Glutamatergic neuron (in vitro differentiated cells): ENCODE data around the gene CFLAR. TPM values are rescaled to one million over a fixed set of nuclear protein-coding genes. Genes with fewer than 3 reads are reported as not detected.
"Not testable (repeated sequence)": the region's sequence is repeated elsewhere in the genome, so short reads cannot be mapped to it uniquely, and the experiment has no call there.

Source experiments
- DNase-seq: peaks from one replicate; pipeline ENCODE4 v3.0.0; 2022
- H3K27ac Mint-ChIP-seq: one replicate; pipeline ENCODE4 v1.8.0; 2020; ENCODE audit warnings: mild to moderate bottlenecking, mixed read lengths, inconsistent platforms; ENCODE audit not compliant: unreplicated experiment
- H3K27me3 Mint-ChIP-seq: one replicate; pipeline ENCODE4 v1.8.0; 2020; ENCODE audit warnings: mild to moderate bottlenecking, moderate library complexity, mixed read lengths, inconsistent platforms; ENCODE audit not compliant: unreplicated experiment
- H3K36me3 Mint-ChIP-seq: one replicate; pipeline ENCODE4 v1.8.0; 2020; ENCODE audit warnings: mild to moderate bottlenecking, mixed read lengths, inconsistent platforms; ENCODE audit not compliant: unreplicated experiment
- H3K4me1 Mint-ChIP-seq: one replicate; pipeline ENCODE4 v1.8.0; 2020; ENCODE audit warnings: mild to moderate bottlenecking, low read depth, mixed read lengths, inconsistent platforms; ENCODE audit not compliant: unreplicated experiment
- H3K4me3 Mint-ChIP-seq: one replicate; pipeline ENCODE4 v1.8.0; 2020; ENCODE audit warnings: mild to moderate bottlenecking, mixed read lengths, inconsistent platforms; ENCODE audit not compliant: unreplicated experiment
- H3K9me3 Mint-ChIP-seq: one replicate; pipeline ENCODE4 v1.8.0; 2020; ENCODE audit warnings: mild to moderate bottlenecking, moderate library complexity, mixed read lengths, inconsistent platforms; ENCODE audit not compliant: unreplicated experiment
- total RNA-seq: library from RNA; stranded (reverse); fragmentation: NEBNext Ultra II Directional; extraction: Animal tissue kit (Norgen Biotek cat#: 25700); gene quantifications from one replicate; pipeline ENCODE4 v1.2.1, GENCODE V29; 2021; ENCODE audit not compliant: unreplicated experiment
- TF ChIP-seq, protein P1 (sequence below): fragments of 200-600 bp; sonication (generic); IDR thresholded peaks from one replicate; pipeline ENCODE4 v1.5.0; 2021; ENCODE audit not compliant: partially characterized antibody, unreplicated experiment

The CFLAR gene
- total RNA-seq, 1 donor from 2014 or later: 88.0 TPM

GRCh38 chr2:201132518-201132917, 16.6 kb downstream of the CFLAR start:
- H3K27ac Mint-ChIP-seq: no peak overlapping the region
- TF ChIP-seq, protein P1, sequence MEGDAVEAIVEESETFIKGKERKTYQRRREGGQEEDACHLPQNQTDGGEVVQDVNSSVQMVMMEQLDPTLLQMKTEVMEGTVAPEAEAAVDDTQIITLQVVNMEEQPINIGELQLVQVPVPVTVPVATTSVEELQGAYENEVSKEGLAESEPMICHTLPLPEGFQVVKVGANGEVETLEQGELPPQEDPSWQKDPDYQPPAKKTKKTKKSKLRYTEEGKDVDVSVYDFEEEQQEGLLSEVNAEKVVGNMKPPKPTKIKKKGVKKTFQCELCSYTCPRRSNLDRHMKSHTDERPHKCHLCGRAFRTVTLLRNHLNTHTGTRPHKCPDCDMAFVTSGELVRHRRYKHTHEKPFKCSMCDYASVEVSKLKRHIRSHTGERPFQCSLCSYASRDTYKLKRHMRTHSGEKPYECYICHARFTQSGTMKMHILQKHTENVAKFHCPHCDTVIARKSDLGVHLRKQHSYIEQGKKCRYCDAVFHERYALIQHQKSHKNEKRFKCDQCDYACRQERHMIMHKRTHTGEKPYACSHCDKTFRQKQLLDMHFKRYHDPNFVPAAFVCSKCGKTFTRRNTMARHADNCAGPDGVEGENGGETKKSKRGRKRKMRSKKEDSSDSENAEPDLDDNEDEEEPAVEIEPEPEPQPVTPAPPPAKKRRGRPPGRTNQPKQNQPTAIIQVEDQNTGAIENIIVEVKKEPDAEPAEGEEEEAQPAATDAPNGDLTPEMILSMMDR: no peak
- H3K4me1 Mint-ChIP-seq: peaks cover 8% of the 10 kb centered on the region

DNA sequence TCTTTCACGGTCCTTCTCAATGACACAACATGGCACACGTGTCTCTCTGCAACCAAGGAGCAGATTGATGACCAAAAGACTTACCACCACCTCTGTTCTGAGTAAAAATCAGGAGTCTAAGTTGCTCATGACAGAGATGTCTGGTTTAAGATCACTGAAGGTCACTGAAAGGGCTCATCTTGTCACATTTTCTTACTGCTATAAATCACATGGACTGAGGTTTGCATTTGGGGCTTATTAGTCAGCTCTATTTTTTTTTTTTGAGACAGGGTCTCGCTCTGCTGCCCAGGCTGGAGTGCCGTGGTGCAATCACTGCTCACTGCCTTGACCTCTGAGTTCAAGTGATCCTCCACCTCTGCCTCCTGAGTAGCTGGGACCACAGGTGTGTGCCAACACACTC, 19.4 kb downstream of the CFLAR start:
- no peak overlapping the region for H3K4me3 Mint-ChIP-seq
- TF ChIP-seq, protein P1: no peak
- H3K4me1 Mint-ChIP-seq: peaks cover 13% of the 10 kb centered on the region
- DNase-seq: no peak
- H3K36me3 Mint-ChIP-seq: peaks cover 7% of the 10 kb centered on the region
- H3K27me3 Mint-ChIP-seq: peaks cover 6% of the 10 kb centered on the region
- H3K27ac Mint-ChIP-seq: no peak overlapping the region
- peaks cover 3% of the 10 kb centered on the region for H3K9me3 Mint-ChIP-seq

More at GRCh38 chr2:201132518-201132917, 16.6 kb downstream of the CFLAR start:
- no peak for DNase-seq
- Mint-ChIP-seq H3K36me3 (peaks cover 7% of the 10 kb centered on the region), H3K4me3 (no peak overlapping the region), H3K9me3 (peaks cover 3% of the 10 kb centered on the region), H3K27me3 (peaks cover 4% of the 10 kb centered on the region)

- Mint-ChIP-seq H3K27ac (no peak overlapping the region), H3K9me3 (peaks cover 3% of the 10 kb centered on the region), H3K4me1 (peaks cover 13% of the 10 kb centered on the region), H3K27me3 (peaks cover 6% of the 10 kb centered on the region), H3K4me3 (no peak overlapping the region), H3K36me3 (peaks cover 7% of the 10 kb centered on the region)
- no peak for DNase-seq
- TF ChIP-seq, protein P1: no peak
Observed at GRCh38 chr2:201136889-201137321, 20.9 kb downstream of the CFLAR start.

DNA sequence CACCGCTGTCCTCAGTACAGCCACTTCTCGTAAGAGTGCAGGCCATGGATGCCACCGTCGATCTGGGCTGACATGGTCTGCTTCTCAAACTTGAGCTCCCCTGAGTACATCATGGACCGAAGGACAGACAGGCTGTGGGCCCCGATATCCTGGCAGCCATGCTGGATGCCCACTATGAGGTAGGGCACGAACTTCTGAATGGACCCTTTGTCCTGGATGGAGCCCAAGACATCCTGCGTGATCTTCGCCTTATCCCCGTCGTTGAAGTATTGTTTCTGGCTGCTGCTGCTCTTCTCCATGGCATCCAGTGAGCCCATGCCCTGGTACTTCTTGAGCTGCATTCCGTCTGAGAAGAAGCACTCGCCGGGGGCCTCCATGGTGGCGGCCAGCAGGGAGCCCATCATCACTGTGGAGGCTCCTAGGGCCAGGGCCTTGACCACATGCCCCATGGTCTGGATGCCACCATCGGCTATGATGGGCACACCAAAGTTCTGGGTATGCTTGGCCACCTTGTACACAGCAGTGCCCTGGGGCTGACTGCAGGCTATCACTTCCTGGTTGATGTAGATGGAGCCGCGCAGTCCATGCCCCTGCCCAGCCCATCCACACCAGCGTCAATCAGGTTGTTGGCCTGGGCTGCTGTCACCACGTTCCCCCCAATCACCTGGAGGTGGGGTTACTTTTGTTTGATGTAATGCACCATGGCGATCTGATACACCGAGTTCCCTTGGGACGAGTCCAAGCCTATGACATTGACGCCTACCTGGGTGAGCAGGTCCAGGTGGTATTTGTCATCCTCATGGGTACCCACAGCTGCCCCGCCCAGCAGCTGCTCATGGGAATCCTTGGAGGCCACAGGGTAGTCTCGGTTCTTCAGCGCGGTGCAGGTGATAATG, 21.8 kb downstream of the CFLAR start:
- Mint-ChIP-seq H3K36me3 (peaks cover 7% of the 10 kb centered on the region), H3K9me3 (peaks cover 3% of the 10 kb centered on the region), H3K27me3 (peaks cover 6% of the 10 kb centered on the region), H3K4me1 (peaks cover 13% of the 10 kb centered on the region), H3K4me3 (no peak overlapping the region), H3K27ac (no peak overlapping the region)
- TF ChIP-seq, protein P1: no peak
- DNase-seq: no peak

DNA sequence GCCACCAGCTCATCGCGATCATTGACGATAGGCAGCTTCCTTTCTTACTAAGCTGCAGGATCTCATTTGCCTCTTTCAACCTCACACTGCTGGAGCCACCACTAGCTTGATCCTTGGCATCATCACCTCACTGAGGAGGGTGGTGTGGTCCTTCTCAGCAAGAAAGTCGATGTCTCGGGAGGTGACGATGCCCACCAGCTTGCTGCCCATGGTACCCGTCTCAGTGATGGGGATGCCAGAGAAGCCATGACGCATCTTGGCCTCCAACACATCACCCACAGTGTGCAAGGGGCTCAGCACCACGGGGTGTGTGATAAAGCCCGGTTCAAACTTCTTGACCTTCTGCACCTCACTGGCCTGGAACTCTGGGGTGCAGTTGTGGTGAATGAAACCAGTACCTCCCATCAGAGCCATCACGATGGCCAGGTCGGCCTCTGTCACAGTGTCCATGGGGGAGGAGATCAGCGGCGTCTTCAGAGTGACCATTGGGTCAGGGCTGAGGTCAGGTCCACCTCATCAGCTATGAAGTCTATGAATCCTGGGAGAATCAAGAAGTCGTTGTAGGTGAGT, 22.5 kb downstream of the CFLAR start:
- Mint-ChIP-seq H3K4me3 (peak overlapping the region; percentile 13), H3K36me3 (peaks cover 7% of the 10 kb centered on the region), H3K27me3 (peaks cover 6% of the 10 kb centered on the region), H3K4me1 (peaks cover 13% of the 10 kb centered on the region), H3K27ac (peak overlapping the region; percentile 84), H3K9me3 (peaks cover 1% of the 10 kb centered on the region)
- DNase-seq: no peak
- TF ChIP-seq, protein P1: no peak

DNA sequence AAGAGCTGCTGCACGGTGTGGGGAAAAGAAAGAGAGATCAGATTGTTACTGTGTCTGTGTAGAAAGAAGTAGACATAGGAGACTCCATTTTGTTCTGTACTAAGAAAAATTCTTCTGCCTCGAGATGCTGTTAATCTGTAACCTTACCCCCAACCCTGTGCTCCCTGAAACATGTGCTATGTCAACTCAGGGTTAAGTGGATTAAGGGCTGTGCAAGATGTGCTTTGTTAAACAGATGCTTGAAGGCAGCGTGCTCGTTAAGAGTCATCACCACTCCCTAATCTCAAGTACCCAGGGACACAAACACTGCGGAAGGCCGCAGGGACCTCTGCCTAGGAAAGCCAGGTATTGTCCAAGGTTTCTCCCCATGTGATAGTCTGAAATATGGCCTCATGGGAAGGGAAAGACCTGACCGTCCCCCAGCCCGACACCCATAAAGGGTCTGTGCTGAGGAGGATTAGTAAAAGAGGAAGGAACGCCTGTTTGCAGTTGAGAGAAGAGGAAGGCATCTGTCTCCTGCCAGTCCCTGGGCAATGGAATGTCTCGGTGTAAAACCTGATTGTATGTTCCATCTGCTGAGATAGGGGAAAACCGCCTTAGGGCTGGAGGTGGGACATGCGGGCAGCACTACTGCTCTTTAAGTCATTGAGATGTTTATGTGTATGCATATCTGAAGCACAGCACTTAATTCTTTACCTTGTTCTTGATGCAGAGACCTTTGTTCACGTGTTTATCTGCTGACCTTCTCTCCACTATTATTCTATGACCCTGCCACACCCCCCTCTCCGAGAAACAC, 23.2 kb downstream of the CFLAR start:
- not testable (repeated sequence) for DNase-seq, H3K27me3 Mint-ChIP-seq, H3K36me3 Mint-ChIP-seq, H3K9me3 Mint-ChIP-seq
- Mint-ChIP-seq H3K4me1 (peaks cover 13% of the 10 kb centered on the region), H3K27ac (peak overlapping the region; percentile 84), H3K4me3 (peak overlapping the region; percentile 68)
